HepG2 (cell line): ENCODE data around the gene S100A6. TPM values are rescaled to one million over a fixed set of nuclear protein-coding genes. Genes with fewer than 3 reads are reported as not detected.

Experiments used
- BORCS8-MEF2B ChIP-seq: sonication (generic); formaldehyde crosslinking; IDR thresholded peaks from 2 replicates; pipeline ENCODE4 v1.8.0; 2022; ENCODE audit warnings: mild to moderate bottlenecking, missing genetic modification reagents
- CCAR2 ChIP-seq: fragments of 200-400 bp; formaldehyde crosslinking; optimal IDR thresholded peaks from 2 replicates; pipeline ENCODE3; 2018; ENCODE audit warnings: low read depth, mild to moderate bottlenecking, low read length, moderate library complexity
- FOXM1 ChIP-seq: sonication (generic); formaldehyde crosslinking; IDR thresholded peaks from 2 replicates; pipeline ENCODE4 v1.5.0; 2020; ENCODE audit warnings: missing genetic modification reagents
- FOXO1 ChIP-seq: sonication (generic); formaldehyde crosslinking; IDR thresholded peaks from 2 replicates; pipeline ENCODE4 v1.4.0; 2020; ENCODE audit warnings: missing genetic modification reagents
- HOMEZ ChIP-seq: IDR thresholded peaks from 2 replicates; pipeline ENCODE4 v1.6.1; 2016; ENCODE audit warnings: low read depth
- JUND ChIP-seq: sonication (generic); formaldehyde crosslinking; IDR thresholded peaks from 2 replicates; pipeline ENCODE4 v1.8.0; 2022; ENCODE audit warnings: mild to moderate bottlenecking, missing genetic modification reagents
- KDM4B ChIP-seq: sonication (generic); formaldehyde crosslinking; IDR thresholded peaks from 2 replicates; pipeline ENCODE4 v1.4.0; 2020; ENCODE audit warnings: missing genetic modification reagents
- MAZ ChIP-seq, 2 experiments: sonication (generic) in 1 of 2; formaldehyde crosslinking in 1 of 2; IDR thresholded peaks; 2 replicates each; pipeline versions ENCODE4 v1.5.0 to v1.6.1; 2012 to 2020; ENCODE audit warnings: low read depth in 2 of 2, mild to moderate bottlenecking in 2 of 2, borderline replicate concordance in 1 of 2, improper control_type of control experiment in 1 of 2, low read length in 1 of 2, missing genetic modification reagents in 1 of 2, moderate library complexity in 1 of 2
- MYC ChIP-seq: sonication (generic); formaldehyde crosslinking; IDR thresholded peaks from 2 replicates; pipeline ENCODE4 v1.9.0; 2021; ENCODE audit warnings: missing genetic modification reagents, borderline replicate concordance
- RNF2 ChIP-seq: fragments of 450-650 bp; conservative IDR thresholded peaks from 2 replicates; pipeline ENCODE4 v1.6.1; 2016; ENCODE audit warnings: low read depth
- RXRA ChIP-seq: sonication (generic); formaldehyde crosslinking; IDR thresholded peaks from 2 replicates; pipeline ENCODE4 v1.5.1; 2020; ENCODE audit warnings: missing genetic modification reagents
- SALL2 ChIP-seq: sonication (generic); formaldehyde crosslinking; IDR thresholded peaks from 2 replicates; pipeline ENCODE4 v1.8.1; 2023; ENCODE audit warnings: mild to moderate bottlenecking, missing genetic modification reagents, inconsistent platforms
- SOX5 ChIP-seq: IDR thresholded peaks from 2 replicates; pipeline ENCODE4 v1.6.1; 2016; ENCODE audit warnings: borderline replicate concordance
- TAF1 ChIP-seq: sonication (generic); formaldehyde crosslinking; IDR thresholded peaks from 2 replicates; pipeline ENCODE4 v1.4.0; 2020; ENCODE audit warnings: missing genetic modification reagents
- TARDBP ChIP-seq: sonication (generic); formaldehyde crosslinking; IDR thresholded peaks from 2 replicates; pipeline ENCODE4 v1.8.0; 2022; ENCODE audit warnings: mild to moderate bottlenecking, missing genetic modification reagents
- TRIM24 ChIP-seq: sonication (generic); formaldehyde crosslinking; IDR thresholded peaks from 2 replicates; pipeline ENCODE4 v1.8.0; 2022; ENCODE audit warnings: mild to moderate bottlenecking, missing genetic modification reagents
- ZFX ChIP-seq: sonication (generic); formaldehyde crosslinking; IDR thresholded peaks from 2 replicates; pipeline ENCODE4 v1.4.0; 2020; ENCODE audit warnings: mild to moderate bottlenecking, low read depth, missing genetic modification reagents, moderate library complexity
- ZNF550 ChIP-seq: sonication (generic); formaldehyde crosslinking; IDR thresholded peaks from 2 replicates; pipeline ENCODE4 v1.4.0; 2020; ENCODE audit warnings: mild to moderate bottlenecking, missing genetic modification reagents, borderline replicate concordance
- ZNF567 ChIP-seq: sonication (generic); formaldehyde crosslinking; IDR thresholded peaks from 2 replicates; pipeline ENCODE4 v1.8.1; 2023; ENCODE audit warnings: mild to moderate bottlenecking, missing genetic modification reagents, borderline replicate concordance
- polyA plus RNA-seq, 8 experiments: library from polyadenylated mRNA; depleted of rRNA in 3 of 8; stranded (reverse) in 7 of 8; unstranded in 1 of 8; fragments of >200 nt; fragmentation: Illumina TruSeq in 4 of 8; extraction: Trizol in 4 of 8; gene quantifications; 2 replicates each; pipeline versions ENCODE4 v1.2.1 to v1.2.3, GENCODE V29; 2011 to 2016; ENCODE audit warnings: low read depth in 4 of 8, missing spikeins in 1 of 8, mixed read lengths in 1 of 8; ENCODE audit not compliant: insufficient read depth in 1 of 8
- total RNA-seq, 5 experiments: library from RNA; depleted of rRNA; stranded (reverse); fragments of >200 nt; fragmentation: Illumina TruSeq; extraction: Trizol; gene quantifications; 2 replicates each; pipeline ENCODE4 v1.2.3, GENCODE V29; 2016; ENCODE audit warnings: low read depth in 1 of 5
- TF ChIP-seq, protein P1 (sequence below): sonication (generic); formaldehyde crosslinking; IDR thresholded peaks from 2 replicates; pipeline ENCODE4 v1.4.0; 2020; ENCODE audit warnings: missing genetic modification reagents
- TF ChIP-seq, protein P2 (sequence below): sonication (generic); formaldehyde crosslinking; IDR thresholded peaks from 2 replicates; pipeline ENCODE4 v1.4.0; 2020; ENCODE audit warnings: mild to moderate bottlenecking, missing genetic modification reagents, borderline replicate concordance

The S100A6 gene
- total and polyA plus RNA-seq, 2 of the 13 experiments (the other 11 are each of a cell fraction or from before 2014, with no cell fraction given), result 72.9 to 85.0 TPM

DNA sequence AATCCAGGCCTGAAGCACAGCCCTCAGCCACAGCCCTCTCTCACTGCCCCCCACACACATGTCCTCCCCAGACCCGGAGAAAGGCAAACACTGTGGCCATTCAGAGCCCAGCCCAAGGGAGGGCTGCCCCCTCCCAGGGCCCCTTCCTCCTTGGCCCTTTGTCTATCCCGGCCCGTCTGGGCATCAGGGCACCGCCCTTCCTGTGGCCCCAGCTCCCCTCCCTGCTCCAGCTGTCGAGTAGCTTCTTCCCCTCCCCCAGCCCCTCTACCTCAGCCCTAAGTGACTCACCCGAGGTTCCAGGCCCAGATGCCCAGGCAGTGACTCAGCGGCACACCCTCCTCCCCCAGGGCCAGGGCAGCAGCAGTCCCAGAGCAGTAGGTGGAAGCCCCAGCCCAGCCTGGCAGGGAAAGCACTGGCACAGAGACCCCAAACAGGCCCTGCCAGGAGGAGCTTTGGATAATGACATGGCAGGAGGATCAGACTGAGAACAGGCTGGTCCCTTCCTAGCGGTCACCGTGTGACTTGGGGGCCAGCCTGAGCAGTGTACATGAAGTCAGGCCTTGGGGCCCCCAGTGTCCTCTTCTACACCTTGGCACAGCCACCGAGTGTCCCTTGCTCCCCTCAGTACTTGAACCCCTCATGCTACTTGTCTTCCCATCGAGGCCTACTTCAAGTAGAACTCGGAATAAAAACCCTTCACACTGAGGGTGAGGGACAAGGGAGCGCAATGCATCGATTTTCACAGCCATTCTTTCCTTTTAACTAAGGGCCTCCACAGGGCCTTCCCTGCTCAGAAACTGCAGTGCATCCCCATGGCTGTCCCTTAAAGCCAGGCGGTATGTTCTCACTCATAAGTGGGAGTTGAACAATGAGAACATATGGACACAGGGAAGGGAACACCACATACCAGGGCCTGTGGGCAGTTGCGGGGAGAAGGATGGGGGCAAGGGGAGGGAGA, 30.9 kb upstream of the S100A6 start (continued):
- TF ChIP-seq RXRA (peak; percentile 78), HOMEZ (CRISPR knock-in tag) (0 out of 2 replicates have a peak, but pooled peaks have one; percentile 13), TAF1 (CRISPR knock-in tag) (no peak), MYC (CRISPR knock-in tag) (peak; percentile 41; the same call in 1 of the 2 replicates), TARDBP (CRISPR knock-in tag) (peak; percentile 64; the same call in 1 of the 2 replicates), SALL2 (CRISPR knock-in tag) (no peak), ZFX (CRISPR knock-in tag) (peak; percentile 63), SOX5 (CRISPR knock-in tag) (peak; percentile 48; the same call in 1 of the 2 replicates), ZNF567 (no peak), FOXO1 (CRISPR knock-in tag) (peak; percentile 13; the same call in 1 of the 2 replicates), BORCS8-MEF2B (CRISPR knock-in tag) (0 out of 2 replicates have a peak, but pooled peaks have one; percentile 32), MAZ (IDR thresholded peaks at IDR 0.05; ENCODE audit: borderline replicate concordance, low read depth, low read length) (0 out of 2 replicates have a peak, but pooled peaks have one; percentile 55), MAZ (CRISPR knock-in tag; IDR thresholded peaks at IDR 0.05; ENCODE audit: low read depth) (peak; percentile 41; the same call in 1 of the 2 replicates), ZNF550 (CRISPR knock-in tag) (0 out of 2 replicates have a peak, but pooled peaks have one; percentile 55), JUND (peak; percentile 97), CCAR2 (peak; percentile 58), FOXM1 (CRISPR knock-in tag) (no peak), KDM4B (CRISPR knock-in tag) (0 out of 2 replicates have a peak, but pooled peaks have one; percentile 28), TRIM24 (CRISPR knock-in tag) (no peak), RNF2 (0 out of 2 replicates have a peak, but pooled peaks have one; percentile 15)
- TF ChIP-seq, protein P1, sequence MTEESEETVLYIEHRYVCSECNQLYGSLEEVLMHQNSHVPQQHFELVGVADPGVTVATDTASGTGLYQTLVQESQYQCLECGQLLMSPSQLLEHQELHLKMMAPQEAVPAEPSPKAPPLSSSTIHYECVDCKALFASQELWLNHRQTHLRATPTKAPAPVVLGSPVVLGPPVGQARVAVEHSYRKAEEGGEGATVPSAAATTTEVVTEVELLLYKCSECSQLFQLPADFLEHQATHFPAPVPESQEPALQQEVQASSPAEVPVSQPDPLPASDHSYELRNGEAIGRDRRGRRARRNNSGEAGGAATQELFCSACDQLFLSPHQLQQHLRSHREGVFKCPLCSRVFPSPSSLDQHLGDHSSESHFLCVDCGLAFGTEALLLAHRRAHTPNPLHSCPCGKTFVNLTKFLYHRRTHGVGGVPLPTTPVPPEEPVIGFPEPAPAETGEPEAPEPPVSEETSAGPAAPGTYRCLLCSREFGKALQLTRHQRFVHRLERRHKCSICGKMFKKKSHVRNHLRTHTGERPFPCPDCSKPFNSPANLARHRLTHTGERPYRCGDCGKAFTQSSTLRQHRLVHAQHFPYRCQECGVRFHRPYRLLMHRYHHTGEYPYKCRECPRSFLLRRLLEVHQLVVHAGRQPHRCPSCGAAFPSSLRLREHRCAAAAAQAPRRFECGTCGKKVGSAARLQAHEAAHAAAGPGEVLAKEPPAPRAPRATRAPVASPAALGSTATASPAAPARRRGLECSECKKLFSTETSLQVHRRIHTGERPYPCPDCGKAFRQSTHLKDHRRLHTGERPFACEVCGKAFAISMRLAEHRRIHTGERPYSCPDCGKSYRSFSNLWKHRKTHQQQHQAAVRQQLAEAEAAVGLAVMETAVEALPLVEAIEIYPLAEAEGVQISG, result peak; percentile 51; the same call in 1 of the 2 replicates
- TF ChIP-seq, protein P2, sequence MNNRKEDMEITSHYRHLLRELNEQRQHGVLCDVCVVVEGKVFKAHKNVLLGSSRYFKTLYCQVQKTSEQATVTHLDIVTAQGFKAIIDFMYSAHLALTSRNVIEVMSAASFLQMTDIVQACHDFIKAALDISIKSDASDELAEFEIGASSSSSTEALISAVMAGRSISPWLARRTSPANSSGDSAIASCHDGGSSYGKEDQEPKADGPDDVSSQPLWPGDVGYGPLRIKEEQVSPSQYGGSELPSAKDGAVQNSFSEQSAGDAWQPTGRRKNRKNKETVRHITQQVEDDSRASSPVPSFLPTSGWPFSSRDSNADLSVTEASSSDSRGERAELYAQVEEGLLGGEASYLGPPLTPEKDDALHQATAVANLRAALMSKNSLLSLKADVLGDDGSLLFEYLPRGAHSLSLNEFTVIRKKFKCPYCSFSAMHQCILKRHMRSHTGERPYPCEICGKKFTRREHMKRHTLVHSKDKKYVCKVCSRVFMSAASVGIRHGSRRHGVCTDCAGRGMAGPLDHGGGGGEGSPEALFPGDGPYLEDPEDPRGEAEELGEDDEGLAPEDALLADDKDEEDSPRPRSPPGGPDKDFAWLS (CRISPR knock-in tag), result 0 out of 2 replicates have a peak, but pooled peaks have one; percentile 78
